Fibroblast of the aortic adventitia (primary cell): ENCODE data around the gene SLC11A2. TPM values are rescaled to one million over a fixed set of nuclear protein-coding genes. Genes with fewer than 3 reads are reported as not detected.

ENCODE experiments used
- DNase-seq: peaks from one replicate; pipeline ENCODE4 v3.0.0-alpha.2; 2010; ENCODE audit warnings: low read depth
- H3K4me3 ChIP-seq: 2 replicates; pipeline ENCODE4 v1.5.1; 2011; ENCODE audit warnings: low read depth, mild to moderate bottlenecking, control low read depth, low read length, moderate library complexity
- total RNA-seq: library from RNA; depleted of rRNA; stranded (reverse); fragments of >200 nt; gene quantifications from 2 replicates; pipeline ENCODE4 v1.2.3, GENCODE V29; 2012; ENCODE audit warnings: low replicate concordance
- TF ChIP-seq, protein P1 (sequence below): IDR thresholded peaks from 2 replicates; pipeline ENCODE4 v1.5.1; 2011; ENCODE audit warnings: mild to moderate bottlenecking, low read length, control low read depth, inconsistent platforms; ENCODE audit not compliant: insufficient read depth

The SLC11A2 gene
- total RNA-seq, 1 donor: 50.7 TPM

DNA sequence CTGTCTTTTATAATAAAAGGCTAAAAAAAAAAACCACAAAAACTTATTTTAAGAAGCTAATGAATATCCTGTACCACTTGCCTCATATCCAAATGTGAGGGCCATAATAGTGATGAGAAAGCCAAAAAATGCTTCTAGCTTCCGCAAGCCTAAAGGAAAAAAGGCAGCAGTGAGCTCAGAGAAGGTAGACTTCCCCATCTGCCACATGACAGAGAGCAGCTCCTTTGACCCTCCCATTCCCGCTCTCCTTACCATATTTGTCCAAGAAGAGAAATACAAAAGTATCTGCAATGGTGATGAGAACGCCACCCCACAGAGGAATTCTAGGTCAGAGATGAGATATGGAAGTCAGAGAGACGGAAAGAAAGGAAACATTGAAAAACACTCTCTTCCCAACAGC lies 27.1 kb downstream of the SLC11A2 start:
- no peak overlapping the region for H3K4me3 ChIP-seq

DNA sequence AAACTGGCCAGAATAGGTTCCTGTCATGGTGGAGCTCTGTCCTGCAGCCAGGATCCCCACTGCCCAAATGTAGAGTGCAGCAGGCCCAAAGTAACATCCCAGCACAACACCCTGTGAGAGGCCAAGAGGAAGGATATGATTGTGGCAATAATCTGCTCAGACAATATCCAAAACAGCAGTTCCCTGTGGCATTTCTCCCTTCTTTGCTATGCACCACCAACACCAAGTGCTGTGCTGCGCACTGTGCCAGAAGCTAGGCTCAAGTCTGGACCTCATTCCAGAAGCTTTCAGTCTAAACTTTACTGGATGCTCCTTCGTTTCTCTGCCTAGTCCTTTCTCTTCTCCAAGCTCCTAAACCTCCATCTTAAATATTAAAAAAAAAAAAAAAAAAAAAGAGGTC lies 33.4 kb downstream of the SLC11A2 start:
- DNase-seq: no peak
- TF ChIP-seq, protein P1, sequence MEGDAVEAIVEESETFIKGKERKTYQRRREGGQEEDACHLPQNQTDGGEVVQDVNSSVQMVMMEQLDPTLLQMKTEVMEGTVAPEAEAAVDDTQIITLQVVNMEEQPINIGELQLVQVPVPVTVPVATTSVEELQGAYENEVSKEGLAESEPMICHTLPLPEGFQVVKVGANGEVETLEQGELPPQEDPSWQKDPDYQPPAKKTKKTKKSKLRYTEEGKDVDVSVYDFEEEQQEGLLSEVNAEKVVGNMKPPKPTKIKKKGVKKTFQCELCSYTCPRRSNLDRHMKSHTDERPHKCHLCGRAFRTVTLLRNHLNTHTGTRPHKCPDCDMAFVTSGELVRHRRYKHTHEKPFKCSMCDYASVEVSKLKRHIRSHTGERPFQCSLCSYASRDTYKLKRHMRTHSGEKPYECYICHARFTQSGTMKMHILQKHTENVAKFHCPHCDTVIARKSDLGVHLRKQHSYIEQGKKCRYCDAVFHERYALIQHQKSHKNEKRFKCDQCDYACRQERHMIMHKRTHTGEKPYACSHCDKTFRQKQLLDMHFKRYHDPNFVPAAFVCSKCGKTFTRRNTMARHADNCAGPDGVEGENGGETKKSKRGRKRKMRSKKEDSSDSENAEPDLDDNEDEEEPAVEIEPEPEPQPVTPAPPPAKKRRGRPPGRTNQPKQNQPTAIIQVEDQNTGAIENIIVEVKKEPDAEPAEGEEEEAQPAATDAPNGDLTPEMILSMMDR: no peak

More for the DNA sequence above, 27.1 kb downstream of the SLC11A2 start:
- TF ChIP-seq, protein P1: no peak
- no peak for DNase-seq

DNA sequence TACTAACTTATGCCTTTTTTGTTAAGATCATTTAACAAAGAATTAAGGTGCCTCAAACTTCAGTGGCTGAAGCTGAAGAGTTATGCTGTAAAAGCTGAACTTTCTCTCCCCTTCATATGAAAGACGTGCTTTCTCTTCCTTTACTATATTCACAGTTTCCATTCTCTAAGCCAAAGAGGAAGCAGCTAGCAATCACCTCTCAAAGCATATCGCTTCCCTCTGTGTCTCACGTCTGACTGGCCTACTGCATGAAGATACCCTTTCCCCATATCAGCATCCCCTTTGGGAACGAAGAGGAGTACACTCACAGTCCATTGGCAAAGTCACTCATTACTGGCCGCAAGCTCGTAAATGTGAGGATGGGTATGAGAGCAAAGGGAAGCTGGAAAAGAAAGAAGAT lies 34.9 kb downstream of the SLC11A2 start:
- TF ChIP-seq, protein P1: no peak
- no peak overlapping the region for H3K4me3 ChIP-seq
- DNase-seq: no peak

More for the DNA sequence above, 33.4 kb downstream of the SLC11A2 start:
- no peak overlapping the region for H3K4me3 ChIP-seq

DNA sequence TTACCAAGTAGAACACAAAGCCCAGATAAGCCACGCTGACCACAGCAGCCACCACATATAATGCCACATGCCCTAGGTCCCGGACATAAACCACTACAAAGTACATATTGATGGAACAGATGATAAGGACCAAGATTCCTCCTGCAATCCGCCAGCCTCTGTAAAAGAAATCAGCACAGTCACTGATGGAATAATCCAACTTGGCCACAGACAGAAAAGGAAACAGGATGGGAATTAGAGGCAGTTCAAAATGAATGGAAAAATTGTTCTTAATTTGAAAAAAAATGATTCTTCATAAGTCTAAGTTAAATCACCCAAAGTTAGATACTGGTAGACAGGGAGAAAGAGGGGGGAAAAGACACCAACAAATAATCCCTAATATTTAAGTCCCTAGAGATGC lies 35.4 kb downstream of the SLC11A2 start:
- TF ChIP-seq, protein P1: no peak
- DNase-seq: no peak
- no peak overlapping the region for H3K4me3 ChIP-seq

DNA sequence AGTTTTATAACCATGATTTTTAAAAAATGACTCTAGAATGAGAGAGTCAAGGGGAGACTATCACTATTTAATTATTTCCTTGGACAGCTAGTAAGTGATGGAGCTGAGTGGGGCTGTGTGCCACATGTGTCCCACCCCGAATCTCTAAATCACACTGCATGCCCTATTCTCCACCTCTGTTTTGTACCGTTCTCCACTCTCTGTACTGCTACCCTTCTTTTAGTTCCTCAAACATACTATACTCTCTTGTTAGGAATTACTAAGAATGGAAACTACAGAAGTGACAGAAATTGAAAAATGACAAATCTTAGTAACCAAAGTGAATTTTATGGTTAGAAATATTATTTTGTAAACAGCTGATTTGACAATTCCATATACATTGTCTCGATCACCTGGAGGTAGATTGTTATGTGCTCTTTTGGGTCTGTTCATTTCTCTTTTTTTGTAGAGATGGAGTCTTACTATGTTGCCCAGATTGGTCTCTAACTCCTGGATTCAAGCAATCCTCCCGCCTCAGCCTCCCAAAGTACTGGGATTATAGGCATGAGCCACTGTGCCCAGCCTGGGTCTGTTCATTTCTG lies 35.9 kb downstream of the SLC11A2 start:
- no peak for DNase-seq
- H3K4me3 ChIP-seq: no peak overlapping the region
- TF ChIP-seq, protein P1: no peak

DNA sequence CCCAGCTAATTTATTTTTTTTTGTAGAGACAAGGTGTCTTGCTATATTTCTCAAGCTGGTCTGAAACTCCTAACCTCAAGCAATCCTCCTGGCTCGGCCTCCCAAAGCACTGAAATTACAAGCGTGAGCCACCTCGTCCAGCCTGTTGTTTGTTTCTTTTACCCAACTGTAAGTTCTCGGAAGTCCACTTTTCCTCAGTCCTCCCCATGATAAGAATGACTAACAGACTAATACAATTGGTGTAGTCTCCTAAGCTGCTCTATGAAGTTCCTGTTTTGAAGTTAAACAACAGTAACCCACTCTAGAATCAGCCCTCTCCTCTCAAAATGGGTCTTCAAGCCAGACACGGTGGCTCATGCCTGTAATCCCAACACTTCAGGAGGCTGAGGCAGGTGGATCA lies 37.3 kb downstream of the SLC11A2 start:
- DNase-seq: no peak
- no peak overlapping the region for H3K4me3 ChIP-seq
- TF ChIP-seq, protein P1: no peak

DNA sequence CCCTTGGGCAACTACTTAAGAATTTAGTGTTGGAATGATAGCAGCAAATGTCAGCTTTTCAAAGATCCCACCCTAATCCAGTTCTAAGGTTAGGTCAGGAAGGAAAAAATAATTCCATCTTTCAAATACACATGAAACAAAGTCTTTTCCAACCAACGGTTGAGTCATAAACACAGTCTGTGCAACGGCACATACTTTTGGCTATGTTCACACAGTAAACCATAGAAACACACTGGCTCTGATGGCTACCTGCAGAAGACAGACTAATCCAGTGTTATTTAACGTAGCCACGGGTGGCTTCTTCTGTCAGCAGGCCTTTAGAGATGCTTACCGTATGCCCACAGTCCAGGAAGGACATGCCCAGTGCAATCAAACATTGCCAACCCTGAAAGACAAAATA lies 38.1 kb downstream of the SLC11A2 start:
- peak; percentile 25 for DNase-seq
- TF ChIP-seq, protein P1: no peak
- H3K4me3 ChIP-seq: no peak overlapping the region
